Hindlimb muscle (tissue), 1 donor: Measurements from ENCODE around the gene SYT4. TPM values are rescaled to one million over a fixed set of nuclear protein-coding genes. Genes with fewer than 3 reads are reported as not detected.
"Not testable (repeated sequence)": the region's sequence is repeated elsewhere in the genome, so short reads cannot be mapped to it uniquely, and the experiment has no call there.

ENCODE experiments used
- DNase-seq: peaks from one replicate; pipeline ENCODE4 v3.0.0-alpha.2; 2013
- polyA plus RNA-seq: library from polyadenylated mRNA; unstranded; fragments of 120-200 nt; gene quantifications from one replicate; pipeline ENCODE4 v1.2.1, GENCODE V29; 2013; ENCODE audit not compliant: insufficient read length

SYT4 gene, protein sequence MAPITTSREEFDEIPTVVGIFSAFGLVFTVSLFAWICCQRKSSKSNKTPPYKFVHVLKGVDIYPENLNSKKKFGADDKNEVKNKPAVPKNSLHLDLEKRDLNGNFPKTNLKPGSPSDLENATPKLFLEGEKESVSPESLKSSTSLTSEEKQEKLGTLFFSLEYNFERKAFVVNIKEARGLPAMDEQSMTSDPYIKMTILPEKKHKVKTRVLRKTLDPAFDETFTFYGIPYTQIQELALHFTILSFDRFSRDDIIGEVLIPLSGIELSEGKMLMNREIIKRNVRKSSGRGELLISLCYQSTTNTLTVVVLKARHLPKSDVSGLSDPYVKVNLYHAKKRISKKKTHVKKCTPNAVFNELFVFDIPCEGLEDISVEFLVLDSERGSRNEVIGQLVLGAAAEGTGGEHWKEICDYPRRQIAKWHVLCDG
- polyA plus RNA-seq: not detected

DNA sequence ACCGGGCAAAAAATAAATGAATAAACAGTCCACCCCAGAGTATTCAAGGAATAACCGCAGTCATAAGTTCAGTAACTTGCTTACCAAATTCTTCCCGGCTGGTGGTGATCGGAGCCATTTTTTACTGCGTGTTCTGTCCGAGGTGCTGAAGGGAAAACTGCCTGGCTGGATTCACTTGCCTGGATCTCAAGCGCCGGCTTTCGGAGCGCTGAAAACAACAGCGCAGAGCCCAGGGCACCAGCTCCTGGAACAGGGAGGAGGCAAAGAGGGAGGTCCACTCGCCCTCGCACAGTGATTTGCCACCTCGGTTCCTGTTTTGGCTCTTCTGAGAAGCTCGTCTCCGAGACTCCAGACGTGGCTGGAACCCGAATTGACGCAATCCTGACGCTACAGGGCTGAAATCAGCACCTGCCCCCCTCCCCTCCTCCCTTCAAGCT, at the start of gene SYT4:
Gene SYT4, minus strand, starts transcription at position 327 of the 437 bp plus-strand sequence. Its CDS starts 209 bp downstream, at position 118.
- peak; percentile 41 for DNase-seq

DNA sequence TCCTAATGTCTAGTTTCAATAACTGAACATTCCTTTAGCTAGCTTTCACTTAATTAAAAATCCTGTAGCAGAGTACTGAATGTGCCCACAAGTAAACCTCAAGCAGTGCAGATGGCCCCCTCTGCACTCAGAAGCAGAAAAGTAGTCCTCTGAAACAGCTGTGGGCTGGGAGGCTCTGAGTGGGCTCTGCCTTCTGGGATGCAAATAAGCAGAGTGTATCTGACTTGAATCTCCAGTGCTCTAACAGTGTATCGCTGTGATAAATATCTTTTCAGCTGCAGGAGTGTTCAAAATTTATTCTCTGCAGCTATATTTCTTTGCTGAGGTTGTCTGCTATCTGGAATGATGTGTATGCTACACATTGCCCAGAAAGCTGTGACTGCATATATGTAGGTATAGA, 44.8 kb upstream of the SYT4 start:
- DNase-seq: no peak

DNA sequence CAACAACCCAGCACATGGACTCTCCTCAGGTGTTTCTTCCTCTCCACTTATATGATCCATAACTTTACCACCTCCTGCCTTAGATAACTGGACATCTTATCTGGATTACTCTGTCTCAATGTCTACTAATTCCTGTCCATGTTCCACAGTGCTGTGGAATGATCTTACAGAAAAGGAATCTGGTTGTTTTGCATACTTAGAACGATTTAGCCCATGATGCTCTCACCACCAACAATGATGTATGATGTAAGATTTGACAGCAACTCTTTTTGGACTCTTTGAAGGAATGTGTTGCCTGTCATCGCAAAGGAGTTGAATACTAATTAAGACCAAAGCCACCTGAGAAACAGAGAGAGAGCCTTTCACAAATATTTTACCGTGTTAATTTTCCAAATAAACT, 37.7 kb upstream of the SYT4 start:
- DNase-seq: no peak

DNA sequence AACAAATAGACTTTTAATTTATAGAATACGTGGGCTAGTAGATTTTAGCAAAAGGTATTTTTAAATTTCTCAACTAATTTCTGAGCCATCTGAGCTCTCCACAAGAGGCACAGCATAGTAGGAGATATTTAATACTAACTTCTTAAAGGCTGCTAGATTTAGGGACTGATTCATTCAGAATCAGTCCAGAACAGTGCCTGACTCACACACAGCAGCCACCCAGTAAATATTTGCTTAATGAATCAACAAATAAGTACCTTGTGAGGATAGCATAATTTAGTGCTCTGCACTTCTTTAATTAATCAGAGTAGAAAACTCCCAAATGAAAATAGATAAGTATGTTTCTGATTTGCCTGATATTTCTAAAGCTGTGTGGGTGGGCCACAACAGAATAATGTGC, 35.6 kb upstream of the SYT4 start:
- DNase-seq: no peak

DNA sequence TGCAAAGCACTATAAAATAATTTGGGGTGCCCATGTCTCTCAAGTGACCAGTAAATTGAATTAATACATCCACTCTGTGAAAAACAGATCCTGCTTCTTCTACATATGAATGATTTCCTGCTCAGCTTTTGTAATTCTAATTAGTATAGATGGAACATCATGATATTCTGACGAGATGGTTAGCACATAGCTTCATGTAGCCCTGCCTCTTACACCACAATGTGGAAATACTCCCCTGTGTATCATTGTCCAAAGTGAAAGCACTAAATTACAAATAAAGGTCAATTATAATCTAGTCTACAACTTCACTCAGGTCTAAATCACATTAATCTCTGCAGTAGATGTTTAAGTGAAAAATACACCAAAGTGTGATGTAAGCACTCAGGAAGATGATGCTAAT, 32.9 kb upstream of the SYT4 start:
- DNase-seq: no peak

DNA sequence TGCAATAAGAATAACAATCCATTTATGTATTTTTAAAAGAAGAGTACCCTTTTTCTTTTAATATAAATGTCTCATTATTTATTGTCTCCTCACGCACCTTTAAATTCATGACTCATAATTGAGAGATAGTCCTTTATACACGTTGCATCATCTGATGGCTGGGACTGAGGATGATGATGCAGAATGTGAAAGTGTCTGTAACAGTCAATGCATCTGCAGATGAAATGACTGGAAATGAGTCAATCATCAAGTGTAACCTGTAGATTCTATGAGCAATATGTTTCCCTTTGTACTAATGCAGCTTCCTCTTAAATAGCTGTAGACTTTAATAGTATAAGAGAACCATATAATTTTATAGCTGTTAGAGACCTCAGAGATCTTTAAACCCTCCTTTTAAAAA, 26.1 kb upstream of the SYT4 start:
- no peak for DNase-seq

DNA sequence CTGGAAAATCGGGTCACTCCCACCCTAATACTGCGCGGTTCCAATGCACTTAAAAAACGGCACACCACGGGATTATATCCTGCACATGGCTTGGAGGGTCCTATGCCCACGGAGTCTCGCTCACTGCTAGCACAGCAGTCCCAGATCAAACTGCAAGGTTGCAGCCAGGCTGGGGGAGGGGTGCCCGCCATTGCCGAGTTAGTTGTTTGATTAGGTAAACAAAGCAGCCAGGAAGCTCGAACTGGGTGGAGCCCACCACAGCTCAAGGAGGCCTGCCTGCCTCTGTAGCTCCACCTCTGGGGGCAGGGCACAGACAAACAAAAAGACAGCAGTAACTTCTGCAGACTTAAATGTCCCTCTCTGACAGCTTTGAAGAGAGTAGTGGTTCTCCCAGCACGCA, 8.9 kb upstream of the SYT4 start:
- not testable (repeated sequence) for DNase-seq

DNA sequence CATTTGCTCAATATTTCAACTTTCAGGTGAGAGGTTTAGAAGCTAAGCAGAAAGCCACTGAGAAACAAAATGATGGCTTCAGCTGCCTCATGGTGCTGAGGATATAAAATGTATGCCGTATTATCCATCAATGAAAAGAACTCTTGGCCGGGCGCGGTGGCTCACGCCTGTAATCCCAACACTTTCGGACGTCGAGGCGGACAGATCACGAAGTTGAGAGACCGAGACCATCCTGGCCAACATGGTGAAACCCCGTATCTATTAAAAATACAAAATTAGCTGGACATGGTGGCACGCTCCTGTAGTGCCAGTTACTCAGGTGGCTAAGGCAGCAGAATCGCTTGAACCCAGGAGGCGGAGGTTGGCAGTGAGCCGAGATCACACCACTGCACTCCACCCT, 6.0 kb upstream of the SYT4 start:
- DNase-seq: no peak

DNA sequence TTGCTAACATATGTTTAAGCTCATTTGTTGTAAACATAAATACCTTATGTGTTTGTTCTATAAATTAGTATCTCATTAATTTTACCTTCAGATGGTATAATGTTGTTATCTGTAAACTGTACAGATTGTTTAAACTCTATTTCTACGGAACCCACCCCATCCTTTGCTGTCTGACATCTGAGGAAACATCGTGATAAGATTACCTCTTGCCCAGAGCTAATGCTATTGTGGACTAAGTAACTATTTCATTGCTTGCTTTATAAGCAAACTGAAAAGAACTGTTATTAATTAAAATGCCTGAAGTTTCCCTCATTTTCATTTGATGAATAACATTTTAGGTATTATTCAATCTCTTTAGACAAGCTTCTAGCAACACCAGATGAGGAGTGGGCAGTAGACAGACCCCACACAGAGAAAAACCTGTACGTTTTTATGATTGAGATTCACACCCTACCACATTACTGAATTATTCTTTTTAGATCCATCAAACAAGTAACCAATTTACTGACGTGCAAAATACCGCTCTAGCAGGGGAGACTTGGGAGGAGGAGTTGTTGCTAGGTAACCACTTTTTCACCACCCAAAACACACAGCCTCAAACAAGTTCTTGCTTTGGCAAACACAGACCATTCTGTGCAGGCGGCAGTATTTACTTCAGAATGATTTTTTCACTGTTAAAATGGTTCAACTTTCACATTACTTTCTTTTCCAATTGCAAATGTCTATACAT, 1.9 kb upstream of the SYT4 start:
- DNase-seq: no peak

DNA sequence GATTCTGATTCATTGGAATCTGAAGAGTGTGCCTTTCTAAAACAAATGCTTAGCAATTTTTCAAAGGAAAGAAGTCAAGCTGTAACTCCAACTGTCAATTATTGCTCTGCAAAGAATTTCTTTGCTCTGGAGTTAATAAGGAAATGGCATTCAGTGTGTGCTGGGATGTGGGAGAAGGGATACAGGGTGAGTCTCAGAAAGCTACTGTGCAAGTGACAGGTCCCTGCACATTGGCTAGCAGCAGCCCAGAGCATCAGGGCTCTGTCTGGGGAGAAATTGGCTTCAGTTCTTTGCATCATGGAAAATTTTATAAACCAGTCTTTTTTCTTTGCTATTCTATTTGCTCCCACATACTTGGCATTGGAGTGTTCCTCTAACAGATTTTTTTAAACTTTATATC, 1.1 kb upstream of the SYT4 start:
- no peak for DNase-seq

DNA sequence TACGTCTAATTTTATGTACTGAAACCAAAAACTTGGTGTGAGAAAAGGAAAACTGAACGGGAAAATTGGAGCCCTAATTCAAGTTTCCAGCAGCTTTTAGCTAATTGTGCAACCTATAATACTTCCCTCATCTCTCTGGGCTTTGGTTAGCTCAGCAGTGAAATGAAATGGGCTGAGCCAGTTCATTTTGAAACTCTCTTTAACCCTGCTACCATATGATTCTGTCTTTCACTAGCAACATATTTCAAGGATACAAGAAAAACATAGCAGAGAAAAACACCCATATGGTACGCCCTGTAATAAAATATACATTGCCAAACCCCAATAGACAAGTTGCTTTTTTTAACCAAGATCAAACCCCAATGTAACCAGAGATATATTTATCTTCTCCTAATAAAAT, 799 bp downstream of the SYT4 start:
- DNase-seq: no peak

DNA sequence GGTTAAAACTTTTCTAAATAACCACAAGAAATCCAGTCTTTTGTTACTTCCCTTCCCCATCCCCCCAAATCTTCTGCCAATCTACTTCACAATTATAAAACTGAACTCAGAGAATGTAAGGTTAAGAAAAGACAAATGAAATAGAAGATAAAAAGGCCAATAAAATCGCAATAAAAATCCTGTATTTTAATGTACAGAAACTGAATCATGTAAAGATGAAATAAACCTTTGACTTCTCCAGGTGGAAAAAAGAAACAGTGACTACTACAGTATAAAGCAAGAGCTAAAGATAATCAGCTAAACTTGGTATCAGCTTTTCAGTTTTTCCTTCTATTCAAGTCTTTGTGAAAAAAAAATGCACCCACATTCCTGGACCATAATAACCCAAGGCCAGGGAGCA, 1.7 kb downstream of the SYT4 start:
- DNase-seq: no peak

DNA sequence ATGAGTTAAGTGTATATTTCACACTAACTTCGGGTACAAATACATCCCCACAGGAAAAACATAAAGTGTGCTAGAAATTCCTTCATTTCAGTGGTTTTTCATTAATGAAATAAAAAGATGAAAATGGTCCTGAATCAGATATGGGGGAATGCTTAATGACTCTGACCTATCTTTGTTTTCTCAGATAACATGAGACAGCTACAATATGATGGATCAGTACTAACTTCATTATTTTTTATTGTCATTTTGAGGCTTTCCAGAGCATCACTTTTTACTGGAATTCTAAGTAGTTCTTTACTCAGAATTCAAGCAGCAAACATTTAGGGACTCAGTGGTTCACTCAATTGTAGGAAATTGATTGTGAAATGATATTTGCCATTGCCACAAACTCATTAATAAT, 2.8 kb downstream of the SYT4 start:
- no peak for DNase-seq

DNA sequence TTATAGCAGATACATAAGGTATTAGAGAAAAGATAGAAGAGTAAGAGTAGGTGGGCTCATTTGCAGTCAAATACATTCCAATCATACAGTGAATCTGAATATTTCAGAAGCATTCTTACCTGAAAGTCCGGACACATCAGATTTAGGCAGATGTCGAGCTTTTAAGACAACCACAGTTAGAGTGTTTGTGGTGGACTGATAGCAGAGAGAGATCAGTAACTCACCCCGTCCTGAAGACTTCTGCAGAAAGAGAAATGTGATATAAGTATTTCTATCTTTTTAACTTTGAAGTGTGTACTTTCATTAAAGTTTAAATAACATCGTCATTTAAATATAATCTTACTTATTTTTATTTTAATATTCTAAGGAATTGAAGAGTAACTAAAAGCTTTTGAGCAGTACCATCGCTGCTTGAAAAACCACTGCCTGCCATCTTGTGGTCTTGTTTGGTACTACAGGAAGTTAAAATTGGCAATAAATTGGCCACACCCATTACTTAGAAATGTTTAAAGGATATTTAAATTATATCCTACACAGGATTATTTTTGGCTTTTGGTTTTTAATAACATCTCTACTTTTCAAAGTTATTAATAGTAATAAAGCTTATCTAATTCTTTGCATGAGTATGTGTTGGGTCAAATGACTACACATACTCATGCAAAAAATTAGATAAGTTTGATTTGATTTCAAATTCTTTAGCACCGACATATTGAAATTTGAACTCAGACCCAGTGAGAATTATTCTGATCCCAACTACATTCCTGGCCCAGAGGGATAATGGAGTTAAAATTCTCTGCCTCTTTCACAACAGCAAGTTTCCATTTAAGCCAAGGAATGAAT, 5.5 kb downstream of the SYT4 start:
- peak; percentile 21 for DNase-seq

DNA sequence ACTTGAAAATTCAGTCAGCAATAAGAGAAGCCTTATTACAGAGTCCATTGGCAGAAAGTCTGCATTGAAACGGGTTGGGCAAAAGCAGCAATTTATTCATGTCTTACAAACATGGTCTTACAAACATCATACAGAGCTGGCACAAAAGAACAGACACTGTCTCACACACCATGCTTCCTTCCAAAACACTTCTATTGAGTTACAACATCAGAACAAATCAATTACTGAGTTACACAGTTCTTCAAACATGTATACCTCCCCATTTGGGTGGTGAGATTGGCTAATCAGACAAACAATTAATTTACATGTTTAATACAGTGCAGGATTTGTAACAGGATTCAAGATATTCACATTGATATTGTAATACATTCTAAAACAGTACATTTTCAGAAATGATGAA, 9.5 kb downstream of the SYT4 start:
- DNase-seq: no peak

DNA sequence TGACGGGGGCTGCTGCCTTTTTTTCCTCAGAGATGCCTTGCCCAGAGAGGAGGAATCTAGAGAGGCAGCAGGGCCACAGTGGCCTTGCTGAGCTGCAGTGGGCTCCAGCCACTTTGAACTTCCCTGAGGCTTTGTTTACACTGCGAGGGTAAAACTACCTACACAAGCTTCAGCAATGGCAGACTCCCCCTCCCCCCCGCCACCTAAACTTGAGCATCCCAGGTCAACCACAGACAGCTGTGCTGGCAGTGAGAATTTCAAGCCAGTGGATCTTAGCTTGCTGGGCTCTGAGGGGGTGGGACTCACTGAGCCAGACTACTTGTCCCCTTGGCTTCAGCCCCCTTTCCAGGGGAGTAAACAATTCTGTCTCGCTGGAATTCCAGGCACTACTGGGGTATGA, 11.8 kb downstream of the SYT4 start:
- no peak for DNase-seq

DNA sequence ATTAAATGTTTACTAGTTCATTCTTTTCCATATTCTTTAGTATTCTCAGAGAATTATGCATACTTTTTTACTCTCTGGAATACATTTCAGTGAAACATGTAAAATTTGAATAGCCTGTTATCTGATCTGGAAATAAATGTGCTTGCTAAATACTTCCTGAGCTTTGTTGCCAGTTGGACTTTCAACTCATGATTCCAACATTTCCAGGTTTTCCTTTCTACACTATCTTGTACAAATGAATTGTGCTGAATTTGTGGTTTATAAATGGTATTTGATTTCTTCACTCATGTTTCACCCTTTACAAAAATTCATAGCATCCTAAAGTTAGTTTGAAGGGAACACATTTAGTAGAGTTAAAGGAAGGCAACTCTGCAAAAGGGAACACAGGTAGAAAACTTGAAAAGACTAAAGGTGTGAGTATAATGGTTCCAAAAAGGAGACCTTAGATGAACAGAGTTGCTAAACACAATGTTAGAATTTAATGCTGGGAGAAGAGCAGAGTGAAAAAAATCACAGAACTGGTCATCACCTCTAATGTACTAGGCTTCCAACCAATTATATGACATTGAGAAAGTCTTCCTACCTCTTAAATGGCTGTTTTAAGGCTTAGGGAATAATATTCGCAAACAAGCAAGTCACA, 28.6 kb downstream of the SYT4 start:
- no peak for DNase-seq

DNA sequence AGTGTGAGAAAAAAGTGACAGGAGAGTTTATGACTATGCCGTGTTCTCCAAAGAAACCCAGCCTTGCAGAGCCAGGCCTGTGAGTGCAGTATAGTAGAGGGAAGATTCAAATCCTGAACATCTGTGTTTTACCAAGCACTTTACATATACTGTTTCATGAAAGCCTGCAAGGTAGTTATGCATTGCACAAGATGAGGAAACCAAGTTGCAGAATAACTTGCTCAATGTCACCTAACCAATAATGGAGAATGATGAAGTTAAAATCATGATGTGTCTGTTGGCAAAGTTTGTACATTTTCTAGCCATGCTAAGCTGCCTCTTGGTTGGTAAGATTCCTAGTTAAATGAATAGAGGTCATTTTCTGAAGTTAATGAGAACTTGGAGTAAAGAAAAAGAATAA, 29.3 kb downstream of the SYT4 start:
- no peak for DNase-seq

DNA sequence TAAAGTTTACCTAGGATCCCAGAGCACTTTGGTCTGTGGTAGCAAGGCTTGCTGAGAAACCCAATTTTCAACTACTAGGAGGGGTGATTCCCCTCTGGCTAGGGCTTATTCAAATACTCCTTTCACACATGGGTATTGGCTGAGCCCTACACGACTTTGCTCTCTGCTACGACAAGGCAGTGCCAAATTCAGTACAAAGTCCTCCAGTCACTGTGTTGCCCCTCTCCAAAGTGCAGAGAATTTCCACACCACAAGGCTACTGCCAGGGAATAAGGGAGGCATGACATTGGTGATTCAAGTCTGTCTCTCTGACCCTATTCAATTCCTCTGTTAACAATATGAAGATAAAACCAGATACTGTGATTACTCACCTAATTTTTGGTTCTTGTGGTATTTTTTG, 38.9 kb downstream of the SYT4 start:
- DNase-seq: no peak

DNA sequence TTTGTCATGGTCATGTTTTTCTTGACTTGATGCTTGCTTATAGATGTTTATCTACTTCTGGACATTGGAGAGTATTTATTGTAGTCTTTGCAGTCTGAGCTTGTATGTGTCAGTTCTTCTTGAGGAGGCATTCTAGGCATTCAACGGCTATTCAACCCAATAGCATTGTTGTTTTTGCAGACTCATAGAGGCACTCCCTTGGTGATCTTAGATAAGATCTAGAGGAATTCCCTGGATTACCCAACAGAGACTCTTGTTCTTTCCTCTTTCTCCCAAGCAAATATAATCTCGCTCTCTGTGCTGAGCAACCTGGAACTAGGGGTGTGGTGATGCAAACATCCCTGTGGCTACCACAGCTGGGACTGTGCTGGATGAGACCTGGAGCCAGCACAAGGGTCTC, 40.4 kb downstream of the SYT4 start:
- DNase-seq: no peak

DNA sequence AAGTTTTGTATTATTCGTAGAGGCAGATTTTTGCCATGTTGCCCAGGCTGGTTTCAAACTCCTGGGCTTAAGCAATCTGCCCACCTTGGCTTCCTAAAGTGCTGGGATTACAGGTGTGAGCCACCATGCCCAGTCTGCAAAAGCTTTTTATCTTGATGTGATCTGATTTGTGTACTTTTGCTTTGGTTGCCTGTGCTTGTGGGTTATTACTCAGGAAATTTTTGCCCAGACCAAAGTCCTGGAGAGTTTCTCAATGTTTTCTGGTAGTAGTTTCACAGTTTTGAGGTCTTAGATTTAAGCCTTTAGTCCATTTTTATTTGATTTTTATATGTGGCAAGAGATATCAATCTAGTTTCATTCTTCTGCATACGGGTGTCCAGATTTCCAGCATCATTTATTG, 42.4 kb downstream of the SYT4 start:
- DNase-seq: no peak

DNA sequence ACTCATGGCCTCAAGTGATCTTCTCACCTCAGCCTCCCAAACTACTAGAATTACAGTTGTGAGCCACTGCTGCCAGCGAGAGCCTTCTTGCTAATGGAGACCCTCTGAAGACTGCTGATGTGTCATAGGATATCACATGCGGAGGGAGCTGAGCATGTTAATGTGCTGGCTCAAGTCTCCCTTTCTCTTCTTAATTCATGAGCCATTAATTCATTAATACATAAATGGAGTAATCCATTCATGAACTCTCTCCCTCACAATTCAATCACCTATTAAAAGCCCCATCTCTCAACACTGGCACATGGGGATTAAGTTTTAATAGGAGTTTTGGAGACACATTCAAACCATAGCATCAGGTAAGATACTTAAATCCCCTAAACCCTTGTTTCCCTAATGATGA, 54.8 kb downstream of the SYT4 start:
- no peak for DNase-seq

DNA sequence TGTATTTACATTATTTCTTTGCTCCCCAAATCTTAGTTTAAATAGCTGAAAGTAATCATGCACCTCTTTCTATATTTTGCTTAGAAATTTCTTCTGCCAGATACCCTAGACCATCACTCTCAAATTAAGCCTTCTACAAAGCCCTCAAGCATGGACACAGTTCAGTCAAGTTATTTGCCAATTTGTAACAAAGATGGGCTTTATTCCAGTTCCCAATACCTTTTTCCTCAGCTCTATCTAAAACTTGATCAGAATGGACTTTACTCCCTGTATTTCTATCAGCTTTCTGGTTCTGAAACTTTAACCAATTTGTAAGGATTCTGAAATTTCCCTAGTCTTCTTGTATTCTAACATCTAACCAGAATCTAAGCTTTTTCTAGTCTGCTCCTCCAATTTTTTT, 56.6 kb downstream of the SYT4 start:
- no peak for DNase-seq
